Measurements from ENCODE around the gene ALKAL2. TPM values are rescaled to one million over a fixed set of nuclear protein-coding genes. Genes with fewer than 3 reads are reported as not detected.

ALKAL2 gene
- polyA plus RNA-seq, 1 donor from 2014 or later: not detected

- no peak overlapping the region for H3K9ac ChIP-seq (ENCODE audit: low read length)
- H3K9me3 ChIP-seq (ENCODE audit: low read length): peaks cover 9% of the 10 kb centered on the region
- no peaks in the 10 kb centered on the region for H4K20me1 ChIP-seq (ENCODE audit: insufficient read depth)
- no peak overlapping the region for H2AFZ ChIP-seq (ENCODE audit: low read depth, low read length)
- H3K4me3 ChIP-seq (ENCODE audit: low read length): no peak overlapping the region
- no peak overlapping the region for H3K27ac ChIP-seq (ENCODE audit: low read length)
- no peak for TF ChIP-seq EZH2 (IDR thresholded peaks at IDR 0.05; ENCODE audit: borderline replicate concordance, insufficient read depth, low read length, poor library complexity, severe bottlenecking)
- no peak for TF ChIP-seq MXI1 (conservative IDR thresholded peaks at IDR 0.05; ENCODE audit: poor library complexity, severe bottlenecking)
- no peak for TF ChIP-seq CTCF (IDR thresholded peaks at IDR 0.05; ENCODE audit: poor library complexity, severe bottlenecking)
- TF ChIP-seq POLR2AphosphoS5 (IDR thresholded peaks at IDR 0.05): no peak
- no peak for TF ChIP-seq TAF1 (IDR thresholded peaks at IDR 0.05; ENCODE audit: low read depth)
- no peak for TF ChIP-seq EP300 (conservative IDR thresholded peaks at IDR 0.05; ENCODE audit: poor library complexity, severe bottlenecking)
- TF ChIP-seq RAD21 (conservative IDR thresholded peaks at IDR 0.05): no peak
- TF ChIP-seq SMC3 (conservative IDR thresholded peaks at IDR 0.05; ENCODE audit: poor library complexity): no peak
- no peak for TF ChIP-seq REST (IDR thresholded peaks at IDR 0.05; ENCODE audit: borderline replicate concordance)
- H3K4me2 ChIP-seq (ENCODE audit: low read length): no peak overlapping the region
- no peaks in the 10 kb centered on the region for H3K27me3 ChIP-seq (ENCODE audit: insufficient read depth, low read depth, low read length)
- H3K79me2 ChIP-seq (replicated peaks; ENCODE audit: insufficient read depth, low read length): peaks cover 7% of the 10 kb centered on the region
- H3K9me2 ChIP-seq (ENCODE audit: insufficient read depth, low read length): no peaks in the 10 kb centered on the region
- H3F3A ChIP-seq (ENCODE audit: insufficient read depth, low read length, poor library complexity, severe bottlenecking): no peaks in the 10 kb centered on the region
- H3K36me3 ChIP-seq (ENCODE audit: insufficient read depth, low read length): no peaks in the 10 kb centered on the region
Observed at GRCh38 chr2:260507-261161, 27.3 kb downstream of the ALKAL2 start.

DNA sequence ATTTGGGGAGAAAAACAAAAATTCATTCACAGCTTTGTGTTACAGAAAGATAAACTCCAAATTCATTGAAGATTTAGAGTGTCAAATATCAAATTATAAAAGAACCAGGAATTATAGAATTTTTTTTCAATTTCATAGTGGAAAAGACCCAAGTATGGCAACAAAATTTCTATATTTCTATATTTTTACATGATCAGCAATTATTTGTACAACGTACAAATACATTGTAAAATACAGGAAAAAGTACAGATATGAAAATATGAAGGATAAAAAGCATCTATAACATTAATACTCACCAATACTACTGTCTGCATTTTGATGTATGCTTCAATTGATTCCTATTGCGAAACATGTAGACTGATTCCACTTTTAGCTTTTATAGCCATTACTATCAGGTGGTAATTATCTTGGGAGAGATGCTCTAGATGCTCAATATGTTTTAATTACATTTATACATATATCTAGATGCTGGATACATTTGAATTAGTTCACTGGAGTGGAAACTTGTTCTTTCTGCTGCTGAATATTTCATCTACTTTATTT lies 28.0 kb downstream of the ALKAL2 start:
- no peaks in the 10 kb centered on the region for H3K27me3 ChIP-seq (ENCODE audit: insufficient read depth, low read depth, low read length)
- H3K27ac ChIP-seq (ENCODE audit: low read length): no peak overlapping the region
- no peaks in the 10 kb centered on the region for H3K36me3 ChIP-seq (ENCODE audit: insufficient read depth, low read length)
- no peaks in the 10 kb centered on the region for H3K9me2 ChIP-seq (ENCODE audit: insufficient read depth, low read length)
- no peak overlapping the region for H2AFZ ChIP-seq (ENCODE audit: low read depth, low read length)
- H3F3A ChIP-seq (ENCODE audit: insufficient read depth, low read length, poor library complexity, severe bottlenecking): no peaks in the 10 kb centered on the region
- peaks cover 9% of the 10 kb centered on the region for H3K9me3 ChIP-seq (ENCODE audit: low read length)
- no peak overlapping the region for H3K4me3 ChIP-seq (ENCODE audit: low read length)
- no peak overlapping the region for H3K4me2 ChIP-seq (ENCODE audit: low read length)
- TF ChIP-seq REST (IDR thresholded peaks at IDR 0.05; ENCODE audit: borderline replicate concordance) (no peak), MXI1 (conservative IDR thresholded peaks at IDR 0.05; ENCODE audit: poor library complexity, severe bottlenecking) (no peak), EZH2 (IDR thresholded peaks at IDR 0.05; ENCODE audit: borderline replicate concordance, insufficient read depth, low read length, poor library complexity, severe bottlenecking) (no peak), CTCF (IDR thresholded peaks at IDR 0.05; ENCODE audit: poor library complexity, severe bottlenecking) (no peak), TAF1 (IDR thresholded peaks at IDR 0.05; ENCODE audit: low read depth) (no peak), POLR2AphosphoS5 (IDR thresholded peaks at IDR 0.05) (no peak), RAD21 (conservative IDR thresholded peaks at IDR 0.05) (no peak), EP300 (conservative IDR thresholded peaks at IDR 0.05; ENCODE audit: poor library complexity, severe bottlenecking) (no peak), SMC3 (conservative IDR thresholded peaks at IDR 0.05; ENCODE audit: poor library complexity) (no peak)
- H3K79me2 ChIP-seq (replicated peaks; ENCODE audit: insufficient read depth, low read length): no peaks in the 10 kb centered on the region
- no peak overlapping the region for H3K9ac ChIP-seq (ENCODE audit: low read length)
- H4K20me1 ChIP-seq (ENCODE audit: insufficient read depth): no peaks in the 10 kb centered on the region
